ENCODE measurements around the gene MOSMO. TPM values are rescaled to one million over a fixed set of nuclear protein-coding genes. Genes with fewer than 3 reads are reported as not detected.

The MOSMO gene
- total RNA-seq, 1 donor from 2014 or later = 19.7 TPM

DNA sequence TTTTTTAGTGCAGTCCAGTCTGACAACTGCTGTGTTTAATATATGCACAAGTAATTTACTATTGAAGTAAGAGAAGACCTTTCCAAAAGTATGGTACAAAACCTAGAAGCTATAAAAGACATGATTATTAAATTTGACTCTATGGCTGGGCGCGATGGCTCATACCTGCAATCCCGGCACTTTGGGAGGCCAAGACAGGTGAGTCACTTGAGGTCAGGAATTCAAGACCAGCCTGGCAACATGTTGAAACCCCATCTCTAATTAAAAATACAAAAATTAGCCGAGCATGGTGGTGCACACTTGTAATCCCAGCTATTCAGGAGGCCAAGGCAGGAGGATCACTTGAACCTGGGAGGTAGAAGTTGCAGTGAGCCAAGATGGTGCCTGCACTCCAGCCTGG is 43.1 kb downstream of the MOSMO start:
- DNase-seq (ENCODE audit: low spot score) = no peak

DNA sequence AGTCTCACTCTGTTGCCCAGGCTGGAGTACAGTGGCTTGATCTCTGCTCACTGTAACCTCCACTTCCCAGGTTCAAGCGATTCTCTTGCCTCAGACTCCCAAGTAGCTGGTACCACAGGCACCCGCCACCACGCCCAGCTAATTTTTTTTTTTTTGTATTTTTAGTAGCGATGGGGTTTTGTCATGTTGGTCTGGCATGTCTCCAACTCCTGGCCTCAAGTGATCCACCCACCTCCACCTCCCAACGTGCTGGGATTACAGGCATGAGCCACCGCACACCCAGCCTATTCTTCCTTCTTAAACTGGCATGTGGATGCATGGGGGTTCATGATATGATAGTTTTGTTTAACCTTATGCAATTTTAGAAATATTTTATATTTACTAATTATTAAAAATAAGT is 45.1 kb downstream of the MOSMO start:
- DNase-seq (ENCODE audit: low spot score) = no peak

GRCh38 chr16:22053921-22054341 is 46.0 kb downstream of the MOSMO start:
- DNase-seq (ENCODE audit: low spot score) = no peak

DNA sequence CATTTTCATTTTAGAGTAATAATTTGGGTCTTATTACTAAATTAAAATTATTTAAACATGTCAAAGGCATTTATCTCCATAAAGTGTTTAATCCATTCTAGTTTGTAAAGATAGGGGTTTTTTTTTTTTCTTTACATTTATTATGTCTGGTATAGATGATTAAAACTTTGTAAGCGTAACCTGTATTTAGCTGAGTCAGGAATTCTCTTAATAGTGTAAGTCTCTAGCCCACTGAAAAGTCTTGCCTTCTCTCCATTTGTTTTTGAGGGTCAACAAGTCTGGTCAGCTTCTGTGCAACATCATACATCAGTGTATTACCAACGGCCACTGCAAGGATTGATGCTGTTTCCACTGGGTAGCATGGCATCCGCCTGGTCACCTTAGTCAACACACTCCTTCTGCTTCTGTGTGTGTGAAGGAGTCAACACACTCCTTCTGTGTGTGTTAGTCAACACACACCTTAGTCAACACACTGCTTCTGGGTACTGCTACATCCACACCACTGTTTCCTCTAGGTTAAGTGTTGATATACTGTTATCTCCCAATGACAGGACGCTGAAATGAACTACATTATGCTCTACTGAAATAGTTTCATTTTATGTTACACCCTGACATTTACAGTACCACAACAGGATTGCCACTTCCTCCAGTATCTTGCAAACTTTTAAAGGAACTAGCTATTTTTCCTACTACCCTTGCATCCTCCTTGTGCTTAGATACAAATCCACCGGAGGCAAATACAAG is 47.1 kb downstream of the MOSMO start:
- DNase-seq (ENCODE audit: low spot score) = no peak

- DNase-seq (ENCODE audit: low spot score) = no peak
These were observed 48.0 kb downstream of the MOSMO start for GRCh38 chr16:22055881-22056280.

- DNase-seq (ENCODE audit: low spot score) = no peak
These were observed 56.1 kb downstream of the MOSMO start for GRCh38 chr16:22063888-22064467.

DNA sequence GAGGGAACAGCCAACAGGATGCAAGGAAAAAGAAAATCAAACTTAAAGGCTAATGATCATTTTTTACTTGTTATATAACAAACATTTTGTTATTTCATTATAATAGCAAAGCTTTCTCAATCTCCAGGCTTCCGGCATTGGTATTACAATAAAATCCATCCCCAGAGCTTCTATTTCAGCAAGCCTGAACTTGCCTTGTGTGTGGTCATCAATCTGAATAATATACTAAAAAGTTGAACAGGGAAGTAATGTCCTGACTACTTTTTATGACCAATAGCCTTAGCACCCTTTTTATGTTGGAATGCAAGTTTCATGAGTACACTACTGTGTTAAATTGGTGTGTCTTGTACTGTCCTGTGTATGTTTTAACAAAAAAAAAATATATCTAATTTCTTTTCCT is 57.3 kb downstream of the MOSMO start:
- no peak for DNase-seq (ENCODE audit: low spot score)

- DNase-seq (ENCODE audit: low spot score) = no peak
These were observed 62.7 kb downstream of the MOSMO start for GRCh38 chr16:22070361-22071330.

DNA sequence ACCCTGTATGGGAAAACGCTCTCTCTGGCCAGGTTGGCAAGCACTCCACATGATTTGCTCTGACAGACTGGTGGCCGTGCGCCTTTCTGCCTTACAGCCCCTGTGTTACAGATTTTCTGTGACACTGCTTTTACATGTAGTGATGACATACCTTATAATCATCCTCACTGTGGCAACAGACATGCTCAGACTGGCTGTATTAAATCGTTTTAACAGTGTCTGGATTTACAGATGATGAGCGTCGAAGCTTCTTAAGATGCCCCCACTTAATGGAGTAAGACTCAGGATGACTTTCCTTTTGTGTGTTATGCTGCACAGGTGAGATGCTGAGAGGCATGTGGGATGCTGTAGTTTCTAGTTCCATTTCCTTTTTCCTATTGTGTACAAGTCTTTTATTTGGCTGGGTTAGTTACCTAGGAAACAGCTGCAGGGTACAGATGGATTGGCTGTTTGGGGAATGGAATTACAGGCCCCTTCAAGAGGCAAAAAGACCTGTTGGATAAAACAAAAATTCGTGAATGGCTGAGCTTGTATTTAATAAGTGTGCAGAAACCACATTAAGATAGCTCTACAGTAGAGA is 63.5 kb downstream of the MOSMO start:
- no peak for DNase-seq (ENCODE audit: low spot score)

DNA sequence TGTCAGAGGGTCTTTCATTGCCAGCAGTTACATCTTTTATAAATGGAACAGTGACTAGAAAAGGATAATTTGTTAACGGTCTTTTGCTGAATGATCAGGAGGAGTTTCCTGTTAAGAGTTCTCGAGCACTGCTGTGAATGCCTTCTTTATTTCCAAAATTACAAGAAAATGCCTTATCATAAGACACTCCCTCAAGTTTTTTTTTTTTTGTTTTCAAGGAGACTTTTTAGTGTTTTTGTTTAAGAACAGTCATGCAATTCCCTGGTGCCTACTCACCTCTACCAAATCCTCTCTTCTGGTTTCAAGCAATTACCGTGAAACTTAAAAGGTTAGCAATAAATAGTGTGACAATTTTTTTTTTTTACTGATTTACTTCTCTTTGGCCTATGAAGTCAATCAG is 65.4 kb downstream of the MOSMO start:
- DNase-seq (ENCODE audit: low spot score) = no peak

GRCh38 chr16:22075043-22075757 is 67.3 kb downstream of the MOSMO start:
- no peak for DNase-seq (ENCODE audit: low spot score)

DNA sequence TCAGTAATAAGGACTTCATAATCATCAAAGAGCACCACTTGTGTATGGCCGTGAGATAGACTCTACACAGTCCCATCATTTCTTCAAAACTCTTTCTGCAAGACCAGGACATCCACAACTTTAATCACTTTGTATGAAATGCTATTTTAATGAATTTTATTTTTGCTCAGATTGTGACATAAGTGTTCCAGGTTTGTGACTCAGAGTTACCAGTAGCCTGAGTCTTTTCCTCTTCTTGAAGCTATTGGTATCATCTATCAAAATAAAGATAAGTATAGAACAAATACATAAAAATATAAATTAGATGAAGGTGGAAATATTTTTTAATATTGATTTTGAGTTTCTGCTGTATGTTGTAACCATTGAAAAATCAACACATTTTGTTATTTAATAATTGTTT is 67.9 kb downstream of the MOSMO start:
- DNase-seq (ENCODE audit: low spot score) = no peak

DNA sequence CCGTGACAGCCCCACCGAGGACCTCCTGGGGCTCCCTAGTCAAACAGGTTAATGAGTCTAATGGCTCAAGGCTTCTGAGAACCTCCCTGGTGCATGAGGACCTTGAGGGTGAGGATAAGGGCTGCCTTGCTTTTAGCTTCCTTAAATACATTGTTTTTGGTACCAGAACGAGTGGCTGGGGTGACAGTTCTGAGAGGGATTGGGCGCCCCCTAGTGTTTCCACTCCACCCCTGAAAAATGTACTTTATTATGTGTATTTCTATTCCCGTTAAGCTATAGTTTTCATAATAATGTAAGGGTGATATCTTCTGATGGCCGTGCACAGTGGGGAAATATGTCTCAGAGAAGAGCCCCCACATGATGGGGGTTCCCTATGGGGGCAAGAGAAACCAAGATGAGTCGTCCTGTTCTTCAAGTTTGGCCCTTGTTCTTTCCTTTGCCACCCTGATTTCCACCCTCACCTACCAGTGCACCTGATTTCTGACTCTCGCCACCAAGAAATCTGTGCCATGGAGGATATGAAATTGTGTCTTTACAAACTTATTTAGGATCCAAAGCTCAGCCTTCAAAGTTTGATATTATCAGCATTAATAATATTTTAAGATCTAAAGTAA is 69.9 kb downstream of the MOSMO start:
- peak; percentile 63 for DNase-seq (ENCODE audit: low spot score)

- no peak for DNase-seq (ENCODE audit: low spot score)
These were observed 70.7 kb downstream of the MOSMO start for GRCh38 chr16:22078656-22079055.

DNA sequence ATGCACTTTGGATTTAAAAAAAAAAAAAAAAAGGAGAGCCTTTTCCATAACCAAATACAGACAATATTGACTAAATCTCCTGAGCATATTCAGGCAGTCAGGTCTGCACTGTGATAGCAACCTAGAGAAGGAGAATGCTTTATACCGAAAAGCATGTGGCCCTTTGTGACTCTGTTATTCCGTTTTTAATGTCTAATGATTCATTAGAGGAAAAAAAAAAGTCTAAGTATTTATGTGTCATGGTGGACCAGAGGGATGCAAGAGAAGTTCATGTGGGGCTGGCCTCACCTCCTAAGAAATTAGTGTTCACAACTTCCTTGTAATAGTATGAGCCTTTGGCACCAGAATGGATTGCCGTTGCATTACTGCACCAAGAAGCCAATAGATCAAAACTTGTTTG is 73.1 kb downstream of the MOSMO start:
- no peak for DNase-seq (ENCODE audit: low spot score)

- no peak for DNase-seq (ENCODE audit: low spot score)
These were observed 78.5 kb downstream of the MOSMO start for GRCh38 chr16:22086440-22086839.

DNA sequence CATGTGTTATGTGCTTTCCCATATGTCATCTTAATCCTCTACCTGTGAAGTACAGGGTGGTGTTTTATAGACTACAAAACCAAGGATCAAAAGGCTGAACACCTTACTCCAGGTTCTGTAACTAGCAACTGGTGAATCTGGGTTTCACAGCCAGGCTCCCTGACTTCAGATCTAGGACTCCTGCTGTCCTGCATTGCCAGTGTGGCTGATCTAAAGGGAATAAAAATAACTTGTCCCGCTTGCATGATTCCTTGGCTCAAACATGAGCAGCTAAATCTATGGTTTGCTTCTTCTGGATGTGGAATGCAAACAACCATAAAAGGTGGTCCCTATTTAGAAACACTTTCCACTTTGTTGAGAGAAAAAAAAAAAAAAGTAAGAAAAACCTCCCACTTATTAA is 80.7 kb downstream of the MOSMO start:
- DNase-seq (ENCODE audit: low spot score) = no peak

DNA sequence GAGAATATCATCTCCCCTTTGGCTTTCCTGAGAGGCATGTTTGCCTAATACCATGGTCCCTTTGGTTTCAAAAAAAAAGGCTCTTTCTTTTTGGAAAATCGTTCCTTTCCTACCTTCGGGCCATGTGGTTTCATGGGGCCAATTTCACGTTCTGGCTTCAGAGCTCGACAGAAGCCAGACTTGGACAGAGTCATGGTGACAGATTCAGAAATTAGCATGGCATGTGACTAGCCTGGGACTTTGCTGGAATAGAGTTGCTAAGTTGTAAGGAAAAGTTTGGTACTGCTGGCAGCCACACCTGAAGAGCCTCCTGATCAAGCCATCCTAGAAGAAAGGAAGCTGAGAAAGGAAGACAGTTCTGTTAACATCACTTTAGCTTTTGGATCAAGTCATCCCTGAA is 82.0 kb downstream of the MOSMO start:
- DNase-seq (ENCODE audit: low spot score) = no peak

GRCh38 chr16:22091721-22092120 is 83.8 kb downstream of the MOSMO start:
- no peak for DNase-seq (ENCODE audit: low spot score)

GRCh38 chr16:22092143-22092933 is 84.4 kb downstream of the MOSMO start, which contains the start of gene VWA3A:
Gene VWA3A, plus strand, starts transcription at chr16:22092541. Its CDS starts 97 bp downstream, at chr16:22092638.
- no peak for DNase-seq (ENCODE audit: low spot score)

Data from ureter (tissue), 1 donor.